Measurements from ENCODE around the gene UTS2.

UTS2 gene

DNA sequence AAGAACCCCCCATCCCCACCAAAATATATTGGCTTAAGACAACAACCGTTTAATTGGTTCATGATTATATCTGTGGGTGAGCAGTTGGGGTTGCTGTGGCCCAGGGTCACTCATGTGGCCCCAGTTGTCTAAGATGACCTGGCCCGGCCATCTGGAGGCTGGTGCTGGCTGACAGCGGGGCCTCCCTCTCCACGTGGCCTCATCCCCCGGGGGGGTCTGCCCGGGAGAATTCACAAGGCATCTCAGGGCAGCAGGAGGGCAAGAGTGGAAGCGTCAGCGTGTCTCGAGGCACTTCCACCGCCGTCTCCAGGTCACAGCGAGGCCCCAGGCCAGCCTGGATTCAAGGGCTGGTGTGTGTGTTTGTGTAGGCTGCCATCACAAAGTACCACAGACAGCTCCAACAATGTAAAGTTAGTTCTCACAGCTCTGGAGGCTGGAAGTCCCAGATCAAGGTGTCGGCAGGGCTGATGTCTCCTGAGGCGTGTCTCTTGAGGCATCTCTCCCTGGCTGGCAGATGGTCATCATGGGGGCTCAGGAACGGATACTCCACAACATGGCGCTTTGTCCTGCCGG is 11.0 kb upstream of the UTS2 start:
- DNase-seq (ENCODE audit: low read depth in 2 of 2): no peak

- DNase-seq (ENCODE audit: low read depth in 2 of 2): no peak
Observed at GRCh38 chr1:7862211-7863060, 9.6 kb upstream of the UTS2 start.

DNA sequence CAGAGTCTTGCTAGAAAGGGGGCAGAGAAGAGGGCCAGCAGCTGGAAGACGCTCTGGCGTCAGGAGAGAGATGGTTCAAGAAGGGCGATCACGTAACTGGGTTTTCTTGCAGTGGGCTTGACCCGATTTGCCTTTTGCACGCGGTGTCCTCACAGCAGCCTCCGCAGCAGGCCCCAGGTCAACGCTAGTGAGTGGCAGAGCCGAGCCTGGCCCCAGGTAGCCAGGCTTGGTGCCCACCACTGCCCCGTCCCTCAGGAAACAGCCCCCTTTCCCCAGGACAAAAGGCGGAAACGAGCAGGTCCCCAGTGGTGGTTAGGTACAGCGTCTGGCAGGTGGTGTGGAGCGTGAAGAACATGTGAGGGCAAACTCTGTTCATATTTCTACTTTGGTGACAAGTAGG is 8.6 kb upstream of the UTS2 start:
- DNase-seq (ENCODE audit: low read depth in 2 of 2): no peak

DNA sequence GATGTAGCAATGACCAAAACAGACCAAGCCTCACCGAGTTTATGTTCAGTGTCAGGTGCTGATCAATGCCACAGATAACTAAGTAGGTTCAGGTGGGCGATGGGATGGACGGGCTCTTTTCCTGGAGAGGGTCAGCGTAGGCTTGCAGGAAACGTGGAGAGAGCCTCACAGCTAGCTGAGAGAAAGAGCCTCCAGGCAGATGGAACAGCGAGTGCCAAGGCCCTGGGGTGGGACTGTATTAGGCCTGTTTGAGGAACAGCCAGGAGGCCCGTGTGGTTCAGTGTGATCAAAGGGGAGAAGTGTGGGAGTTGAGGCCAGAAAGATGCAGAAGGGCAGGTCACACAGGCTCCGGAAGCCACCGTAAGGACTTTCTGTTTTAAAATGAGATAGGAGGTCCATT is 7.3 kb upstream of the UTS2 start:
- no peak for DNase-seq (ENCODE audit: low read depth in 2 of 2)

- no peak for DNase-seq (ENCODE audit: low read depth in 2 of 2)
Observed at GRCh38 chr1:7859406-7859805, 6.5 kb upstream of the UTS2 start.

GRCh38 chr1:7857985-7858384 is 5.1 kb upstream of the UTS2 start:
- no peak for DNase-seq (ENCODE audit: low read depth in 2 of 2)

DNA sequence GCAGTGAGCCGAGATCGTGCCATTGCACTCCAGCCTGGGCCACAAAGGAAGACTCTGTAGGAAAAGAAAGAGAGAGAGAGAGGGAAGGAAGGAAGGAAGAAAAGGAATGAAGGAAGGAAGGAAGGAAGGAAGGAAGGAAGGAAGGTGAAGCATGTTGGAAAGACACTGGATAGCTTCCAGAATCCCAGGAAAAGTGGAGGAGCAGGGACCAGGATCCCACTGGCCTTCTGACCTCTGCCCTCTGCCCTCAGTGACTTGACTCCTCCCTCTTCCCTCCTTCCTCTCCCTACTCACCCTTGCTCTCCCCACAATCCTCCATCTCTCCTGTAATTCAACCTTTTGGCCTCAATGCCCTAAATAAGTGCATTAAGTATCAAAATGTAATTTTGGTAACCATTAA is 4.1 kb upstream of the UTS2 start:
- no peak for DNase-seq (ENCODE audit: low read depth in 2 of 2)

DNA sequence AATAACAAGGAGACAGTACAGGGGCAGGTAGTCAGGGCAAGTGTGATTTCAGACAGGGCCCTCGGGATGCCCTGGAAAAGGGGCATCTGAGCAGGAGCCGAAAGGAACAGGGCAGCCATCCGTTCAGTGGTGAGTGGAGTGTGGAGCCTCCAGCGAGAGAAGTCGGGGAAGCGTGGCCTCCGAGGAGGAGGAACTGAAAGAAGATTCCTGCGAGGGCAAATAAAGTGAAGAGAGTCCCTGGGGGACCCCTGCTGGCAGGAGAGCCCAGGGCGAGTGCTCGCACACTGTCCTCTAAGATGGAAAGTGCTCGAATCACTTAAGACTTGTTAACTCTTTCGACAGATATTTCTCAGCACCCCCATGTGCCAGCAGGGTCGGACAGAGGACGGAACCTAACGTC is 3.5 kb upstream of the UTS2 start:
- no peak for DNase-seq (ENCODE audit: low read depth in 2 of 2)

DNA sequence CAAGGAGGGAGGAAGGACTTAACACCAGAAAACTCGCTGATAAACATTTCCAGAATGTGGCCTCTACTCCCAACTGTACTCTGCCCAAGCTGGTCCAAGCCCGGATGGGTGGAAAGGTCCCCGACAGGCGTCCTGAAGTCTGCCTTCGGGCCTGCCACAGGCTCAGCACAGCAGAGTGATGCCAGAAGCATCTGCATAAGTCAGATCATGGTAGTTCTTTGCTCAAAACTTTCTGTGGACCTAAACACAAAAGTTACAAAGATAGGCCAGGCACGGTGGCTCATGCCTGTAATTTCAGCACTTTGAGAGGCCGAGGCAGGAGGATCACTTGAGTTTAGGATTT is 790 bp upstream of the UTS2 start:
- DNase-seq (ENCODE audit: low read depth in 2 of 2): no peak

GRCh38 chr1:7850786-7851185 is 2.1 kb downstream of the UTS2 start:
- no peak for DNase-seq (ENCODE audit: low read depth in 2 of 2)

DNA sequence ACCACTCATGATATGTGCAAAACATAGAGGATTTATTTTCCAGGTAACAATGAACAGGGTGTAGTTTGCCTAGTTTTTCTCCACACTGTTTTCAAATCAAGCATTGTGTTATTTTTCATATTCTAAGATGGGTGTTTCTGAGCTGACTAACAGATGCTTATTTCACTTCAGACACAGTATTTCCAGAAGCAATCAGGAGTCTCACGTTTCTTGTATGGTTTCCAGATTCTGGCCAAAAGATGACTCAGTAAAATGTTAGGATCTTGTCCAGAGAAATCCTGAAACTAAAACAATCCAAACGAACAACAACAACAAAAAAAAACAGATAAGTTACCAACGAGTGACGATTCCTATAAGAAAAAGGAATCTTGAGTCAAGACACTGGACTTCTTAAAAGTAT is 5.3 kb downstream of the UTS2 start:
- DNase-seq (ENCODE audit: low read depth in 2 of 2): no peak

DNA sequence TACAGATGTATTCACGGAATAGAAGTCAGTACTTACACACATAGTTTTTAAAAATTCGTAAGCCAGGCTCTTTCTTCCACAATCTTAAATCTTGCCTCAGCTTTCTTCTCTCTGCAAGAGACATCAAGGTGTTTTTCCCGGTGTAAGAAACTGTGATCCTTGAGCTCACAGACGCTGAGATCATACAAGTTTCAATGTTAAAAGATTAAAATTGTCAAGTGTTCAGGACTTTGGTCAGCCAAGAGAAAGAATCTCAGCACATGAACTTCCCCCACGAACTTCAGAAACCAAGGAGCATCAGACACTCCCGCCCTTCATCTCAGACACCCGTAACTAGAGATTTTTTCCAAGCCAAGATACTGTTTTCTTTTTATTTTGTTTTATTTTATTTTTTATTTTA is 6.2 kb downstream of the UTS2 start:
- no peak for DNase-seq (ENCODE audit: low read depth in 2 of 2)

- DNase-seq (ENCODE audit: low read depth in 2 of 2): no peak
Observed at GRCh38 chr1:7845761-7846160, 7.1 kb downstream of the UTS2 start.

- no peak for DNase-seq (ENCODE audit: low read depth in 2 of 2)
Observed at GRCh38 chr1:7842517-7842916, 10.3 kb downstream of the UTS2 start.

DNA sequence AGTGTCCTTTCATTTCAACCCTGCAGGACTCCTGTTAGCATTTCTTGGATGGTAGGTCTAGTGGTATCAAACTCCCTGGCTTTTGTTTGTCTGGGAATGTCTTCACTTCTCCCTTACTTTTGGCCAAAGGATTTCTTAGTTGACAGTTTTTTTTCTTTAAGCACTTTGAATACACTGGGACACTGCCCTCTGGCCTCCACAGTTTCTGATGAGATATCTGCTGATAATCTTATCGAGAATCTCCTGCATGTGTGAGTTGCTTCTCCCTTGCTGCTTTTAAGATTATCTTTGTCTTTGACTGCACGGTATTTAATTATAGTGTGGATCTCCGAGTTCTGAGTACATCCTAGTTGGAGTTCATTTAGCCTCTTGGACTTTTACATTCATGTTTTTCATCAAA is 13.3 kb downstream of the UTS2 start:
- no peak for DNase-seq (ENCODE audit: low read depth in 2 of 2)

DNA sequence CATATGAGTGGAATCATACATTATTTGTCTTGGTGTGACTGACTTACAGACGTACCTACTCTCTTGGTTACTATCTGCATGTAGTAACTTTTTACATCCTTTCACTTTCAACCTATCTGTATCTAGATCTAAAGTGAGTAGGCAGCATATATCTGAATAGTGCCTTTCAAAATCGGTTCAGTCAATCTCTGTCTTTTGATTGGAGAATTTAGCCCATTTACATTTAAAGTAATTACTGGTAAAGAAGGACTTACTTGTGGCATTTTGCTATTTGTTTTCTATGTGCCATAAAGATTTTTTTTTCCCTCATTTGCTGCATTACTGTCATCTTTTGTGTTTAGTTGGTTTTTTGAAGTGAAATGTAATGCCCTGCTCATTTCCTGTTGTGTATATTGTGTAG is 14.2 kb downstream of the UTS2 start:
- DNase-seq (ENCODE audit: low read depth in 2 of 2): no peak

- DNase-seq (ENCODE audit: low read depth in 2 of 2): no peak
Observed at GRCh38 chr1:7833035-7833434, 19.8 kb downstream of the UTS2 start.

GRCh38 chr1:7831458-7831857 is 21.4 kb downstream of the UTS2 start:
- DNase-seq (ENCODE audit: low read depth in 2 of 2): no peak

GRCh38 chr1:7827126-7827955 is 25.5 kb downstream of the UTS2 start:
- DNase-seq (ENCODE audit: low read depth in 2 of 2): peak in 1 of 2 donors; percentile 13

GRCh38 chr1:7826363-7826762 is 26.5 kb downstream of the UTS2 start:
- no peak for DNase-seq (ENCODE audit: low read depth in 2 of 2)

GRCh38 chr1:7824701-7825100 is 28.2 kb downstream of the UTS2 start:
- DNase-seq (ENCODE audit: low read depth in 2 of 2): no peak

- no peak for DNase-seq (ENCODE audit: low read depth in 2 of 2)
Observed at GRCh38 chr1:7821282-7821681, 31.6 kb downstream of the UTS2 start.
